Astrocyte (in vitro differentiated cells and primary cell): Measurements from ENCODE around the gene NETO2. TPM values are rescaled to one million over a fixed set of nuclear protein-coding genes. Genes with fewer than 3 reads are reported as not detected.

Experiments used
- DNase-seq: peaks from one replicate; pipeline ENCODE4 v3.0.0-alpha.2; 2010; ENCODE audit warnings: low read depth
- FAIRE-seq: peaks from 2 replicates; lab custom pipeline; 2011; peaks lifted over from hg19 to GRCh38; lab: Jason Lieb, UNC
- H2AFZ ChIP-seq: 2 replicates; pipeline ENCODE4 v1.6.0; 2012; ENCODE audit warnings: low read depth, low read length, inconsistent platforms
- H3K27ac ChIP-seq: 2 replicates; pipeline ENCODE4 v1.5.1; 2011; ENCODE audit warnings: low read depth, low read length, inconsistent platforms
- H3K27me3 ChIP-seq: 2 replicates; pipeline ENCODE4 v1.6.0; 2011; ENCODE audit warnings: low read length, inconsistent platforms; ENCODE audit not compliant: insufficient read depth
- H3K36me3 ChIP-seq: 2 replicates; pipeline ENCODE4 v1.5.1; 2011; ENCODE audit warnings: low read length, inconsistent platforms; ENCODE audit not compliant: insufficient read depth
- H3K4me1 ChIP-seq: 2 replicates; pipeline ENCODE4 v1.5.1; 2011; ENCODE audit warnings: low read length, inconsistent platforms; ENCODE audit not compliant: insufficient read depth
- H3K4me2 ChIP-seq: 2 replicates; pipeline ENCODE4 v1.6.0; 2012; ENCODE audit warnings: low read length, inconsistent platforms
- H3K4me3 ChIP-seq: 2 replicates; pipeline ENCODE4 v1.5.1; 2011; ENCODE audit warnings: low read depth, mild to moderate bottlenecking, low read length, inconsistent platforms; ENCODE audit not compliant: insufficient read depth
- H3K79me2 ChIP-seq: 2 replicates; pipeline ENCODE4 v1.6.0; 2012; ENCODE audit warnings: mild to moderate bottlenecking, low read length, inconsistent platforms; ENCODE audit not compliant: insufficient read depth
- H3K9ac ChIP-seq: 2 replicates; pipeline ENCODE4 v1.6.0; 2012; ENCODE audit warnings: mild to moderate bottlenecking, low read length, inconsistent platforms
- H3K9me3 ChIP-seq: 2 replicates; pipeline ENCODE4 v1.5.1; 2012; ENCODE audit warnings: low read depth, mild to moderate bottlenecking, low read length, inconsistent platforms; ENCODE audit not compliant: insufficient read depth
- H4K20me1 ChIP-seq: 2 replicates; pipeline ENCODE4 v1.6.0; 2012; ENCODE audit warnings: low read length, inconsistent platforms; ENCODE audit not compliant: insufficient read depth
- H3K27ac Mint-ChIP-seq: one replicate; pipeline ENCODE4 v1.8.0; 2021; ENCODE audit warnings: mild to moderate bottlenecking, mixed read lengths; ENCODE audit not compliant: unreplicated experiment
- H3K27me3 Mint-ChIP-seq: one replicate; pipeline ENCODE4 v1.8.0; 2021; ENCODE audit warnings: low read depth, mixed read lengths; ENCODE audit not compliant: unreplicated experiment
- H3K36me3 Mint-ChIP-seq: one replicate; pipeline ENCODE4 v1.8.0; 2021; ENCODE audit warnings: low read depth, mixed read lengths; ENCODE audit not compliant: unreplicated experiment
- H3K4me1 Mint-ChIP-seq: one replicate; pipeline ENCODE4 v1.8.0; 2021; ENCODE audit warnings: low read depth, mixed read lengths; ENCODE audit not compliant: unreplicated experiment
- H3K4me3 Mint-ChIP-seq: one replicate; pipeline ENCODE4 v1.8.0; 2021; ENCODE audit warnings: mild to moderate bottlenecking, moderate library complexity, mixed read lengths; ENCODE audit not compliant: unreplicated experiment
- H3K9me3 Mint-ChIP-seq: one replicate; pipeline ENCODE4 v1.8.0; 2021; ENCODE audit warnings: mild to moderate bottlenecking, mixed read lengths; ENCODE audit not compliant: unreplicated experiment
- CTCF ChIP-seq: IDR thresholded peaks from 2 replicates; pipeline ENCODE4 v1.5.1; 2011; ENCODE audit warnings: low read depth, mild to moderate bottlenecking, inconsistent platforms, low read length, moderate library complexity; ENCODE audit not compliant: insufficient read depth
- EZH2 ChIP-seq: IDR thresholded peaks from 2 replicates; pipeline ENCODE4 v1.6.1; 2012; ENCODE audit warnings: mild to moderate bottlenecking, low read length, inconsistent platforms; ENCODE audit not compliant: insufficient read depth
- total RNA-seq: library from RNA; stranded (reverse); gene quantifications from 2 replicates; pipeline ENCODE4 v1.2.1, GENCODE V29; 2021

NETO2 gene
- total RNA-seq, 1 donor from 2014 or later, result 17.1 TPM

- no peaks in the 10 kb centered on the region for H3K4me1 ChIP-seq
- no peaks in the 10 kb centered on the region for H3K36me3 ChIP-seq
- Mint-ChIP-seq H3K4me3 (no peak overlapping the region), H3K36me3 (no peaks in the 10 kb centered on the region), H3K27ac (no peak overlapping the region), H3K9me3 (no peaks in the 10 kb centered on the region), H3K4me1 (no peaks in the 10 kb centered on the region), H3K27me3 (peaks cover 26% of the 10 kb centered on the region)
- DNase-seq (no peak), FAIRE-seq (no peak)
- no peaks in the 10 kb centered on the region for H3K27me3 ChIP-seq
- no peak overlapping the region for H3K27ac ChIP-seq
- no peaks in the 10 kb centered on the region for H4K20me1 ChIP-seq
- no peaks in the 10 kb centered on the region for H3K9me3 ChIP-seq
- TF ChIP-seq CTCF (no peak), EZH2 (no peak)
- H2AFZ ChIP-seq, result no peak overlapping the region
- H3K79me2 ChIP-seq, result no peaks in the 10 kb centered on the region
- no peak overlapping the region for H3K4me3 ChIP-seq
- no peak overlapping the region for H3K9ac ChIP-seq
- no peak overlapping the region for H3K4me2 ChIP-seq
Observed at GRCh38 chr16:47046726-47047523, 96.8 kb downstream of the NETO2 start.

GRCh38 chr16:47045459-47045858 is 98.3 kb downstream of the NETO2 start:
- H3K36me3 ChIP-seq, result no peaks in the 10 kb centered on the region

More at GRCh38 chr16:47045459-47045858, 98.3 kb downstream of the NETO2 start:
- TF ChIP-seq EZH2 (no peak), CTCF (no peak)
- Histone ChIP-seq H3K4me2 (no peak overlapping the region), H3K27me3 (no peaks in the 10 kb centered on the region), H3K27ac (no peak overlapping the region), H4K20me1 (no peaks in the 10 kb centered on the region), H3K9ac (no peak overlapping the region), H3K9me3 (no peaks in the 10 kb centered on the region), H2AFZ (no peak overlapping the region), H3K79me2 (no peaks in the 10 kb centered on the region), H3K4me3 (no peak overlapping the region), H3K4me1 (no peaks in the 10 kb centered on the region)
- peaks cover 30% of the 10 kb centered on the region for H3K27me3 Mint-ChIP-seq
- DNase-seq (no peak), FAIRE-seq (no peak)
- H3K4me3 Mint-ChIP-seq, result no peak overlapping the region
- H3K27ac Mint-ChIP-seq, result no peak overlapping the region
- no peaks in the 10 kb centered on the region for H3K36me3 Mint-ChIP-seq
- H3K9me3 Mint-ChIP-seq, result no peaks in the 10 kb centered on the region
- no peaks in the 10 kb centered on the region for H3K4me1 Mint-ChIP-seq
